Measurements from ENCODE around the gene KCNJ6. TPM values are rescaled to one million over a fixed set of nuclear protein-coding genes. Genes with fewer than 3 reads are reported as not detected.

The KCNJ6 gene
- polyA plus RNA-seq, 6 donors from 2014 or later, result not detected

GRCh38 chr21:37558676-37559211, 357.5 kb downstream of the KCNJ6 start:
- ATAC-seq (ENCODE audit: low read depth in 2 of 2) (no peak), DNase-seq (no peak)
- H3K36me3 Mint-ChIP-seq, result peaks cover 0 to 8% of the 10 kb centered on the region in 2 donors
- no peak overlapping the region for H3K4me3 Mint-ChIP-seq
- H3K9me3 Mint-ChIP-seq, result peaks cover 0 to 8% (median 5%) of the 10 kb centered on the region in 7 donors
- H3K27ac Mint-ChIP-seq, result peak overlapping the region in 1 of 6 donors; percentile 4
- peaks cover 4 to 17% (median 12%) of the 10 kb centered on the region in 3 donors for H3K27me3 Mint-ChIP-seq
- peaks cover 10 to 23% (median 15%) of the 10 kb centered on the region in 3 donors for H3K4me1 Mint-ChIP-seq

Data from naive B cell (primary cell).